NCI-H1105 treated with DMSO at 0.1 percent for 48 hours (cell line): Measurements from ENCODE around the gene ACBD4.

Experiments
- DNase-seq: peaks from one replicate; lab custom pipeline; 2025; lab: John Stamatoyannopoulos, UW

ACBD4 gene

GRCh38 chr17:45136846-45137560, 1.5 kb downstream of the ACBD4 start:
- DNase-seq: no peak

DNA sequence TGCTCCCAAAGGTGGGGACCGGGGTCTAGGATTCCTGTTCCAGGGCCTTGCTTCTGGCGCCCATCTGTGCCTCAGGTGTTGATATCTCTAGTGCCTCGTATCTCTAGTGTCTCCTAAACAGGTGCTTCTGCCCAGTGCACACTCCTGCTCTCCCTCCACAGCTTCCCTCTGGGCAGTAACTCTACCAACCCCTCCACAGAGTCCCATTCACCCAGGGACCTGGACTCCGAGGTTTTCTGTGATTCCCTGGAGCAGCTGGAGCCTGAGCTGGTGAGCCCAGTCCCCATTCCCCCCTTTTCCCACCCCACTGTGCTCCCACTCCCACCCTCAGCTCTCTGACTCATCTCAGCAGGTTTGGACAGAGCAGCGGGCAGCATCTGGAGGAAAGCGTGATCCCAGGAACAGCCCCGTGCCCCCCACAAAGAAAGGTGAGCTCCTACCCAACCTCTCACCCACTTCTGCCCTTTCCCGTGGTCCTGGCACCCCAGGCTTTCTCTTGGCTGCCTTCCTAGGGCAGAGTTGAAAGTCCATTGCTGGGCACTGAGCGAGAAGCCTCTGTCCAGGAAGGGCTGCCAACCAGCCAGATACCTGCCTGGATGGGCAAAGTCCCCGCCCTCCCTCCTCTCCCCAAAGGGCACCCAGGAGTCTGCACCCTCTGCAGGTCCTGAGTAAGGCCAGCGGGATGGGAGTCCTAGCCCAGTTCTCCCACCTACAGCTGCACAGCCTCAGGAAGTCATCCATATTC, 2.2 kb downstream of the ACBD4 start:
- DNase-seq: no peak

DNA sequence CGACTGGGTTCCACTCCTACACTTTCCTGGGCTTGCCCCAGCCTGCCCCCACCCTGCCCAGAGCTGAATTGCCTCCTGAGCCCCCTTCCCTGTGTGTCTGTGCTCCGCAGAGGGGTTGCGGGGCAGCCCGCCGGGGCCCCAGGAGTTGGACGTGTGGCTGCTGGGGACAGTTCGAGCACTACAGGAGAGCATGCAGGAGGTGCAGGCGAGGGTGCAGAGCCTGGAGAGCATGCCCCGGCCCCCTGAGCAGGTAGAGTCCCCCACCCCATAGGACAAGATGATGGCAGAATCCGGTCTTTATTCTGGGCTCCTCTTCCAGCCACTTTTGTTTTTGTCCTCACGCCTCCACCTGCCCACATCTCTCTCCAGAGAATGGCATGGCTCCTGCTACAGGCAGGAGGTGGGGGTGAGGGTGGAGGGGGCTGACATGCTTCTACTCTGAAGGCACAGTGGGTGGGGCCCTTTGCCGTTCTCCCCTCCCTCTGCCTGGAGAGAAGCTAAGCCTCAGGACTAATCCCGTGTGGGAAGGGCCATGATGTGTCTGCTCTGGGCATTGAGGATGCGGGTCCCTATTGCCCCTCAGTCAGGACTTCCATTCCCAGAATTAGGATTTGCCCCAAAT, 3.5 kb downstream of the ACBD4 start:
- DNase-seq: no peak

- DNase-seq: no peak
These were observed 4.0 kb downstream of the ACBD4 start for GRCh38 chr17:45139533-45139920.

DNA sequence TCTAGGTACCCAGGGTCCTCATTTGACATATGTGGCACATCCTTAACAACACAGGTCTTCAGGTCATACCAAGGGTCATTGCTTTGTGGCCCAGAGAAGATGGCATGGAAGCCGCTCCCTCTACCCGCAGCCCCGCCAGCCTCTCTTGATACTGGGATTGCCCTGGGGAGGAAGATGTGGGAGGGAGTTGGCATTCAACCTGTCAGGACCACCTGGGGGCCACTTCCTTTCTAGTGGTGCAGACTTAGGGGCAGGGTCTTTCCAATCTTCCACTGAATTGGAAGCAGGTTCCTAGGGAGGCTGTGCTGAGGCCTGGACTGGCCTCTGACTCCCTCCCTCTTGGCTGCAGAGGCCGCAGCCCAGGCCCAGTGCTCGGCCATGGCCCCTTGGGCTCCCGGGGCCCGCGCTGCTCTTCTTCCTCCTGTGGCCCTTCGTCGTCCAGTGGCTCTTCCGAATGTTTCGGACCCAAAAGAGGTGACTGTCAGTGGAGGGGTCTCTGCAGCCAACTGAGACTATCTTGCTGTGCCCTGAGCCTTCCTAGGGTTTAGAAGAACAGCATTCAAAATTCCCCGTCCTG, 7.7 kb downstream of the ACBD4 start:
- DNase-seq: no peak

DNA sequence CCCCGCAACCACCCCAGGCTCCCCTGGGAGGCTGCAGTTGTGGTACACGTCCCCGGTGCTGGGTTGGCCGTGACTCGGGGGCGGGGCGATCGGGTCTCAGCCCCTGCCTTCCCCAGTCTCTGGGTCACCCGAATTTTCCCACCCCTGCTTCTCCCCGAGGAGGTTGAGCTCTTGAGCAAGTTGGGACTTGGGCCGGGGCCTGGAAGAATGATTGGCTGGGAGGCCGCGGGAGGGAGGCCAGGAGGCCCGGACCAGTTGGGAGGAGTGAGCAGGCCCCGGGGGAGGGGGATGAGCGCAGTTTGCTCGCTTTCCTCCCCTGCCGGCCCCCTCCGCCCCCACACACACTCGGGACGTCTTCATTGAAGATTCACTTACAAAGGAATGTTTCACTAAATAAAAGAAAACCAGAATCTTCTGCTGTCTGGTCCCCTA, 8.3 kb downstream of the ACBD4 start:
- DNase-seq: no peak

DNA sequence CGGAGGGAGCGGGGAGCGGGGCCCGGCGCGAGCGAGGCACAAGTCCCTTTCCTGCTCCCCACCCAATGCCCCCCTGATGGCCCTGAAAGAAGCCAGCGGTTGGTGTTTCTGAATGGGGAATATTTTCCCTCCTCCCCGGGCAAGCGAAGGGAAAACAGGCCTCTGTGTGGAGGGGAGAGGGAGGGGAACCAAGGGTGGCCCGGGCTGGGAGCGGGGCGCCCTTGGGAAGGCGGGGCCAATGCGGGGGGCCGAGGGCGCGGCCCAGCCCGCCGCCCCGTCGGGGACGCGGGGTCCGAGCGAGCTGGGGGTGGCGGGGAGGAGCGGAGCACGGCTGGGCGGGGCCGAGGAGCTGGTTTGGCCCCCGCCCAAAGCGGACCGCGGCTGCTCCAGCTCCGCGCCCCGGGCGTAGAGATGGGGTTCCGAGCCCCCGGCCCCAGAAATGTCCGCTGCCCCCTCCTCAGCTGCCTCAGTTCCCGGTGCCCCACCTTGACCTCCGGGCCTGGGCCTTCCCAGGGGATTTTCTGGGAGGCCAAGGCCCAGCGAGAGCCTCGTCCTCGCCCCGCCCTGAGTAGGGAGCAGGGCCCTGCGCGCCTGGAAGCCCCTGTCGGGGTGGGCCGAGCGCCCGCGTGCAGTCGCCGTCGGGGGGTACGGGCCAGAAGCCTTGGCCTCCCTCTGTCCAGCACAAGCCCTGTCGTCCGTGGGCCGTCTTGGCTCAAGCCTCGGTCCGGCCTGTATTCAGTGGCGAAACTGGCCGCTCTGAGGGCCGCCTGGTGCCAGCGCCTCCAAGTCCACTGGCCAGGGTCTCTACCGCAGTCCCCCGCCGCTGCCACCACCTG, 8.9 kb downstream of the ACBD4 start:
- no peak for DNase-seq

DNA sequence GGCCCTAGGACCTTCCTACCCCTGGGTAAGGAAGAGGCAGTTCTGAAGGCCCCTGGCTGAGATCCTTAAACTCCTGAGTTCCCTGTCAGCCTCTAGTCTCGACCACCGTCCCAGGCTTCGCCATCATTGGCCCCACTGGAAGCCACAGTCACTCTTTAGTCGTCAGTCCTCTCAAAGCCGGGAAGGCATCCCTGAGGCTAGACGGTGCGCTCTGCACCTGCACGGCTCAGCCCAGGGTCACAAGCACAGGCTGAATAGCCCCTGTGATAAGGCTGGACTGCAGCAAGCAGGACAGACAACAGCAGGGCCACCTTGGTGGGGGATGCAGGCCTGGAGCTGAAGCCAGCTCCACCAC, 9.5 kb downstream of the ACBD4 start:
- no peak for DNase-seq

DNA sequence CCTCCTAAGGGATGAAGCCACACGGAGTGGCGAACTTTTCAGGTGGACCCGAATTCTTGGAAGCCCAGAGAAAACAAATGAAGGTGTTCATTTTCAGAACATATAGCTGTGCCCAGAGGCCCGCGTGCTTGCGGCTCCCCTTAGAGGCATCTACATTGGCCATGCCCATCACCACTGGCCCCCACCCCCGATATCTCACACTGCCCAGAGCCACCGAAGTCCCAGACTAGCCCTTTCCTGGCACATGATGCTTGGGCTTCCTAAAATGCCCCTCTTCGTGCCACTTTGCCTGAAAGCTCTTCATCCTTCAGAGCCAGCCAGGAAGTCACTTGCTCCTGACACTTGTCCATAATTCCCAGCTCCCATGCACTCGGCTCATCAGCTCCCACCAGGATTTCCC, 10.7 kb downstream of the ACBD4 start:
- DNase-seq: no peak

- DNase-seq: no peak
These were observed 11.1 kb downstream of the ACBD4 start for GRCh38 chr17:45146592-45146889.

GRCh38 chr17:45146890-45147580, 11.5 kb downstream of the ACBD4 start:
- DNase-seq: peak; percentile 76

- DNase-seq: peak; percentile 94
These were observed 12.2 kb downstream of the ACBD4 start for GRCh38 chr17:45147581-45148182.

DNA sequence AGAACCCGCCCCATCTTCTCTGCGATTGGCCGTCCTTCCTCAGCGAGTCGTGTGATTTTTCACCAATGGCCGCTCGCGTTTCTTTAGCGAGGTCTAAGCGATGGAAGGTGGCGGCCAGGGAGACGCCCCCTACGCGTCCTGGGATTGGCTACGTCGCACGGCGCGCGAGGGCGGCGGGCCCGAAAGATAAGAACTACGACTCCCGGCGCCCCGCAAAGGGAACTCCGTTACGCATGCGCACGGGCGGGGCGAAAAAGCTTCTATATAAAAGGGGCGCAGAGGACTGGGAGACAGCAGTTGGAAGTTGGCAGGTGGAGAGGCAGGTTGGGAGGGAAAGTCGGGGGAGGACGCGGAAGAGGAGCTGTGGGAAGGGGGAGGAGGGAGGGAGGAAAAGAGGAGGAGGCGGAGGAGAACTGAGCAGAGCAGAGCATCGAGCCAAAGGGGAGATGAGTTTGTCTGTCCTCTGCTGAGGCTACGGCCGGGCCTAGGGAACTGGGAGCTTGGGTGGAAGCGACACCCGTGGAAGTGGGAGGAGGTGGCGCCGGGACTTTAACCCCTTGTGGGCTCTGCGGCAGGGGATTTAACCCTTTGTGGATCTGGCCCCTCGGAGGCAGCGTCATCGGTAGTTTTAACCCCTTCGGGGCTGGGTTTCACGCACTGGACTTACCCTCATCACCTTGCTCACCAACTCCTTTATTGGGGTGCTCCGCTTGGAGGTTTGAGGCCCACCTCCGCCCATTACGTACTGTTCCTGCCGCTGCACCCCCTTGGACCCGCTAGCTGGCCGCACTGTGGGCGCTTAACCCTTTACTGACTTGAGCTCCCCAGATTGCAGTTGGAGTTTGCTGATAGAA, 12.9 kb downstream of the ACBD4 start, which contains the start of gene HEXIM1:
HEXIM1 (plus strand) TSS at position 293 of the 854 bp plus-strand sequence. CDS start 716 bp downstream, outside the sequence.
- DNase-seq: peak; percentile 98

DNA sequence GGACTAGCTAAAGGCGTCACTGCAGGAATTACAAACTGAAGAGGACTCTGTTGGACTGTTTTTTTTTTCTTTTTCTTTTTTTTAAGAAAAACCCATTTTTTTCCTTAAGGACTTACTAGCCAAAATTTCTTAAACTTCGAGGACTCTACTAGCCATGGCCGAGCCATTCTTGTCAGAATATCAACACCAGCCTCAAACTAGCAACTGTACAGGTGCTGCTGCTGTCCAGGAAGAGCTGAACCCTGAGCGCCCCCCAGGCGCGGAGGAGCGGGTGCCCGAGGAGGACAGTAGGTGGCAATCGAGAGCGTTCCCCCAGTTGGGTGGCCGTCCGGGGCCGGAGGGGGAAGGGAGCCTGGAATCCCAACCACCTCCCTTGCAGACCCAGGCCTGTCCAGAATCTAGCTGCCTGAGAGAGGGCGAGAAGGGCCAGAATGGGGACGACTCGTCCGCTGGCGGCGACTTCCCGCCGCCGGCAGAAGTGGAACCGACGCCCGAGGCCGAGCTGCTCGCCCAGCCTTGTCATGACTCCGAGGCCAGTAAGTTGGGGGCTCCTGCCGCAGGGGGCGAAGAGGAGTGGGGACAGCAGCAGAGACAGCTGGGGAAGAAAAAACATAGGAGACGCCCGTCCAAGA, 13.7 kb downstream of the ACBD4 start:
- DNase-seq: peak; percentile 62

DNA sequence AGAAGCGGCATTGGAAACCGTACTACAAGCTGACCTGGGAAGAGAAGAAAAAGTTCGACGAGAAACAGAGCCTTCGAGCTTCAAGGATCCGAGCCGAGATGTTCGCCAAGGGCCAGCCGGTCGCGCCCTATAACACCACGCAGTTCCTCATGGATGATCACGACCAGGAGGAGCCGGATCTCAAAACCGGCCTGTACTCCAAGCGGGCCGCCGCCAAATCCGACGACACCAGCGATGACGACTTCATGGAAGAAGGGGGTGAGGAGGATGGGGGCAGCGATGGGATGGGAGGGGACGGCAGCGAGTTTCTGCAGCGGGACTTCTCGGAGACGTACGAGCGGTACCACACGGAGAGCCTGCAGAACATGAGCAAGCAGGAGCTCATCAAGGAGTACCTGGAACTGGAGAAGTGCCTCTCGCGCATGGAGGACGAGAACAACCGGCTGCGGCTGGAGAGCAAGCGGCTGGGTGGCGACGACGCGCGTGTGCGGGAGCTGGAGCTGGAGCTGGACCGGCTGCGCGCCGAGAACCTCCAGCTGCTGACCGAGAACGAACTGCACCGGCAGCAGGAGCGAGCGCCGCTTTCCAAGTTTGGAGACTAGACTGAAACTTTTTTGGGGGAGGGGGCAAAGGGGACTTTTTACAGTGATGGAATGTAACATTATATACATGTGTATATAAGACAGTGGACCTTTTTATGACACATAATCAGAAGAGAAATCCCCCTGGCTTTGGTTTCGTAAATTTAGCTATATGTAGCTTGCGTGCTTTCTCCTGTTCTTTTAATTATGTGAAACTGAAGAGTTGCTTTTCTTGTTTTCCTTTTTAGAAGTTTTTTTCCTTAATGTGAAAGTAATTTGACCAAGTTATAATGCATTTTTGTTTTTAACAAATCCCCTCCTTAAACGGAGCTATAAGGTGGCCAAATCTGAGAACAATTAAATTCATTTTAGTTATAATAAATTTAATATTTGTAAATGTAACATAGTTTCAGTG, 14.5 kb downstream of the ACBD4 start:
- DNase-seq: peak; percentile 17

DNA sequence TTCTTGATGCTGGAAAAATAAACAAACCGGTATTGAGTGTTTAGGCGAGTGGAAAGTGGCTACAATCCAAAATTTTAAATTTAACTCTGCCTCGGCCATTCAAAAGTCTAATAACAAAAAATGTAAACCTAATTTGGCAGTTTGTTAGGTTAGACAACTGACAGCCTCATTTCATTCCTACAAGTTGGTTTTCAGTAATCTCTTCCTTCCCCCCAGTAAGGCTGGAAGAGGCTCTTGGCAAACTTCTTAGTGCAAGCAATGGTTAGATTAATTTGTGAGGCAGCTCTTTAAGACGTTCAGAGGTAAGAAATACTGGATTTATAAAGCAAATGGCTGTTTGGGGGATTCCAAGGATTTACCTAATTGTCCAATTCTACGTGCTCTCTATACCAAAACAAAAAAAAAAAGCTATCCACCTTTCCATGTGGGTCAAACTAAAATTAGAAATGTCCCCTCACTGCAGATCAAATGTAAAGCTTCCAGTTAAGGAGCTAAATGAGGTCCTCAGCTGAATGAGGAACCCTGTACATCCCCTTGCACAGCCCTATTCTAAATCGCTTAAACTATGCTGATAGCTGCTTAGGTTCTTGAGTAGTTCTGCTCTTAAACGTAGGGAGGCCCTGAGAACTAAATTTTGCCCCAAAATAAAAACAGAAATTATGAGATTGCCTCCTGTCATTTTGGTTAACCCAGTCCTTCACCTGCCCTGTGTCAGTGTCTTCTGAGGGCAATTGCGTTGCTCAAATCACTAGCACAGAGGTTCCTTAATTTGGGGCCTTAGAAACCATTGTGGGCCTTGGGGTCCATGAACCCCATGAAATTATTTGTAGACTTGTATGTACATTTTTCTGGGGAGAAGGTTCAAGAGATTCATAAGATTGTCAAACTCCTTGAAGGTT, 15.7 kb downstream of the ACBD4 start:
- DNase-seq: peak; percentile 13

DNA sequence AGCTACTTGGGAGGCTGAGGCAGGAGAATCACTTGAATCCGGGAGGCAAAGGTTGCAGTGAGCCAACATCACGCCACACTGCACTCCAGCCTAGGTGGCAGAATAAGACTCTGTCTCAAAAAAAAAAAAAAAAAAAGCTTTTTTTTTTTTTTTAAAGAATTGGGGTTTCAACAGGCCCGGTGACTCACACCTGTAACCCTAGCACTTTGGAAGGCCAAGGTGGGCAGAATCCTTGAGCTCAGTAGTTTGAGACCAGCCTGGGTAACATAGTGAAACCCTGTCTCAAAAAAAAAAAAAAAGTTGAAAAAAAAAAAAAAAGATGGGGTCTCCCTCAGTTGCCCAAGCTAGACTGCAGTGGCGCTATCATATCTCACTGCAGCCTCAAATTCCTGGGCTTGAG, 19.5 kb downstream of the ACBD4 start:
- no peak for DNase-seq
